HepG2 (cell line): ENCODE results near the gene MYO18B. TPM values are rescaled to one million over a fixed set of nuclear protein-coding genes. Genes with fewer than 3 reads are reported as not detected.

ENCODE experiments used
- ATAC-seq: fragments of 200-7000 bp; cut with Tn5 transposase; 3 replicates; pipeline ENCODE4 v1.9.1; 2020; ENCODE audit warnings: mild to moderate bottlenecking, moderate library complexity
- BruUV-seq: library from RNA; stranded (reverse); fragments of 400-500 nt; replicated peaks from 2 replicates; lab custom pipeline; 2021; lab: Mats Ljungman, UMichigan
- CTCF ChIA-PET: fragments of 300-600 bp; formaldehyde crosslinking; extraction: SDS; loops from one replicate; lab custom pipeline; 2021; ENCODE audit warnings: low total read pairs, inconsistent platforms, low intra/inter-chr PET ratio; lab: Yijun Ruan, JAX
- POLR2A ChIA-PET: fragments of 350-600 bp; sonication (Branson Sonifier 250); formaldehyde crosslinking; loops from one replicate; lab custom pipeline; 2020; ENCODE audit warnings: antibody characterized with exemption, inconsistent platforms; lab: Yijun Ruan, JAX
- DNase-seq: peaks from one replicate; pipeline ENCODE4 v3.0.0-alpha.2; 2015; ENCODE audit warnings: low spot score
- FAIRE-seq: peaks from 3 replicates; lab custom pipeline; 2011; peaks lifted over from hg19 to GRCh38; lab: Jason Lieb, UNC
- H2AFZ ChIP-seq: one replicate; pipeline ENCODE4 v1.6.1; 2011; ENCODE audit warnings: low read length, inconsistent platforms
- H3K27ac ChIP-seq: fragments of 300-600 bp; 3 replicates; pipeline ENCODE4 v1.8.0; 2011; ENCODE audit warnings: mixed run types, mild to moderate bottlenecking, mixed read lengths, low read length, inconsistent platforms; ENCODE audit not compliant: insufficient read depth; ENCODE audit errors: extremely low read length
- H3K27me3 ChIP-seq, 2 experiments: fragments of 200-600 bp in 1 of 2; 2 replicates in 1 of 2; 3 replicates in 1 of 2; pipeline versions ENCODE4 v1.6.0 to v1.8.0; 2011; ENCODE audit warnings: low read length in 2 of 2, mild to moderate bottlenecking in 2 of 2, moderate library complexity in 2 of 2, inconsistent platforms in 1 of 2; ENCODE audit not compliant: insufficient read depth in 2 of 2, control insufficient read depth in 1 of 2
- H3K36me3 ChIP-seq, 2 experiments: fragments of 200-600 bp in 1 of 2; replicated peaks in 1 of 2; 2 replicates in 1 of 2; 3 replicates in 1 of 2; pipeline versions ENCODE4 v1.5.1 to v1.8.0; 2011; ENCODE audit warnings: low read length in 2 of 2, inconsistent platforms in 1 of 2; ENCODE audit not compliant: insufficient read depth in 2 of 2, control insufficient read depth in 1 of 2
- H3K4me1 ChIP-seq: 2 replicates; pipeline ENCODE4 v1.5.1; 2012; ENCODE audit warnings: low read length, inconsistent platforms; ENCODE audit not compliant: insufficient read depth
- H3K4me2 ChIP-seq: 2 replicates; pipeline ENCODE4 v1.6.0; 2011; ENCODE audit warnings: low read depth, low read length, inconsistent platforms
- H3K4me3 ChIP-seq, 3 experiments: fragments of 200-600 bp in 1 of 3; sonication (generic), shearing (Covaris generic) in 1 of 3; replicated peaks in 1 of 3; 2 replicates each; pipeline ENCODE4 v1.5.1; 2011 to 2016; ENCODE audit warnings: low read length in 3 of 3, inconsistent platforms in 2 of 3, low read depth in 2 of 3, mild to moderate bottlenecking in 2 of 3, control low read depth in 1 of 3, mixed read lengths in 1 of 3; ENCODE audit not compliant: insufficient read depth in 1 of 3
- H3K79me2 ChIP-seq: one replicate; pipeline ENCODE4 v1.6.1; 2011; ENCODE audit warnings: low read length, inconsistent platforms; ENCODE audit not compliant: insufficient read depth
- H3K9ac ChIP-seq: 2 replicates; pipeline ENCODE4 v1.6.0; 2011; ENCODE audit warnings: mild to moderate bottlenecking, low read depth, low read length, inconsistent platforms; ENCODE audit not compliant: insufficient read depth
- H3K9me3 ChIP-seq: 2 replicates; pipeline ENCODE4 v1.5.1; 2012; ENCODE audit warnings: mild to moderate bottlenecking, low read length
- H4K20me1 ChIP-seq: 2 replicates; pipeline ENCODE4 v1.6.0; 2011; ENCODE audit warnings: inconsistent platforms, mild to moderate bottlenecking, low read length, moderate library complexity; ENCODE audit not compliant: insufficient read depth
- GATA4 ChIP-seq: sonication (generic); IDR thresholded peaks from 2 replicates; pipeline ENCODE4 v1.6.1; 2016; ENCODE audit warnings: antibody characterized with exemption, low read depth, borderline replicate concordance
- HNRNPUL1 ChIP-seq: fragments of 200-400 bp; formaldehyde crosslinking; IDR thresholded peaks from 2 replicates; pipeline ENCODE4 v1.6.1; 2017; ENCODE audit warnings: low read depth, mild to moderate bottlenecking, low read length, moderate library complexity
- JARID2 ChIP-seq: sonication (generic); formaldehyde crosslinking; IDR thresholded peaks from 2 replicates; pipeline ENCODE4 v1.8.1; 2023; ENCODE audit warnings: missing genetic modification reagents, inconsistent platforms; ENCODE audit not compliant: insufficient replicate concordance
- KLF13 ChIP-seq: sonication (generic); formaldehyde crosslinking; IDR thresholded peaks from 2 replicates; pipeline ENCODE4 v1.4.0; 2020; ENCODE audit warnings: mild to moderate bottlenecking, missing genetic modification reagents
- ZFP82 ChIP-seq: sonication (generic); formaldehyde crosslinking; IDR thresholded peaks from 2 replicates; pipeline ENCODE4 v1.5.1; 2020; ENCODE audit warnings: mild to moderate bottlenecking, missing genetic modification reagents, borderline replicate concordance
- ZNF121 ChIP-seq: sonication (generic); formaldehyde crosslinking; IDR thresholded peaks from 2 replicates; pipeline ENCODE4 v1.5.0; 2020; ENCODE audit warnings: mild to moderate bottlenecking, missing genetic modification reagents
- ZNF30 ChIP-seq: sonication (generic); formaldehyde crosslinking; IDR thresholded peaks from 2 replicates; pipeline ENCODE4 v1.5.0; 2020; ENCODE audit warnings: mild to moderate bottlenecking, missing genetic modification reagents
- ZNF501 ChIP-seq: sonication (generic); formaldehyde crosslinking; IDR thresholded peaks from 2 replicates; pipeline ENCODE4 v1.5.1; 2020; ENCODE audit warnings: mild to moderate bottlenecking, moderate library complexity, missing genetic modification reagents
- ZNF530 ChIP-seq: sonication (generic); formaldehyde crosslinking; IDR thresholded peaks from 2 replicates; pipeline ENCODE4 v1.5.0; 2020; ENCODE audit warnings: low read depth, mild to moderate bottlenecking, missing genetic modification reagents
- ZSCAN31 ChIP-seq: sonication (generic); formaldehyde crosslinking; IDR thresholded peaks from 2 replicates; pipeline ENCODE4 v1.5.0; 2020; ENCODE audit warnings: low read depth, mild to moderate bottlenecking, missing genetic modification reagents
- ZZZ3 ChIP-seq: sonication (generic); formaldehyde crosslinking; IDR thresholded peaks from 2 replicates; pipeline ENCODE4 v1.4.0; 2020; ENCODE audit warnings: missing genetic modification reagents, mild to moderate bottlenecking, borderline replicate concordance
- WGBS: methylation state at CpG from one replicate; pipeline ENCODE4 v1.1.6; 2017; ENCODE audit warnings: low lambda C conversion rate; 5-methylcytosine and 5-hydroxymethylcytosine counted together
- in situ Hi-C: cut with HindIII; loops from 2 replicates; pipeline ENCODE4 v1.10.0; 2017; ENCODE audit warnings: low pct_unique_long_range_greater_than_20kb; ENCODE audit not compliant: extremely low pct_ligation_motif_present
- intact Hi-C: fragments of 100-400 bp; cut with micrococcal nuclease; formaldehyde crosslinking; loops from one replicate; pipeline ENCODE4 v1.10.0; 2022; ENCODE audit not compliant: unreplicated experiment
- polyA plus RNA-seq, 8 experiments: library from polyadenylated mRNA; depleted of rRNA in 3 of 8; stranded (reverse) in 7 of 8; unstranded in 1 of 8; fragments of >200 nt; fragmentation: Illumina TruSeq in 4 of 8; extraction: Trizol in 4 of 8; gene quantifications; 2 replicates each; pipeline versions ENCODE4 v1.2.1 to v1.2.3, GENCODE V29; 2011 to 2016; ENCODE audit warnings: low read depth in 4 of 8, missing spikeins in 1 of 8, mixed read lengths in 1 of 8; ENCODE audit not compliant: insufficient read depth in 1 of 8
- total RNA-seq, 5 experiments: library from RNA; depleted of rRNA; stranded (reverse); fragments of >200 nt; fragmentation: Illumina TruSeq; extraction: Trizol; gene quantifications; 2 replicates each; pipeline ENCODE4 v1.2.3, GENCODE V29; 2016; ENCODE audit warnings: low read depth in 1 of 5
- TF ChIP-seq, protein P1 (sequence below): sonication (generic); formaldehyde crosslinking; IDR thresholded peaks from 2 replicates; pipeline ENCODE4 v1.4.0; 2020; ENCODE audit warnings: missing genetic modification reagents, borderline replicate concordance

The MYO18B gene
- total and polyA plus RNA-seq, 2 of the 13 experiments (the other 11 are each of a cell fraction or from before 2014, with no cell fraction given): 0.01 TPM; not detected in 1

- H2AFZ ChIP-seq: no peak overlapping the region
- no peaks in the 10 kb centered on the region for H3K9me3 ChIP-seq
- in situ Hi-C loops: no loop called here
- POLR2A ChIA-PET: no interaction called here
- CTCF ChIA-PET: no interaction called here
- TF ChIP-seq JARID2 (CRISPR knock-in tag): no peak
- TF ChIP-seq ZFP82 (CRISPR knock-in tag): no peak
- TF ChIP-seq, protein P1, sequence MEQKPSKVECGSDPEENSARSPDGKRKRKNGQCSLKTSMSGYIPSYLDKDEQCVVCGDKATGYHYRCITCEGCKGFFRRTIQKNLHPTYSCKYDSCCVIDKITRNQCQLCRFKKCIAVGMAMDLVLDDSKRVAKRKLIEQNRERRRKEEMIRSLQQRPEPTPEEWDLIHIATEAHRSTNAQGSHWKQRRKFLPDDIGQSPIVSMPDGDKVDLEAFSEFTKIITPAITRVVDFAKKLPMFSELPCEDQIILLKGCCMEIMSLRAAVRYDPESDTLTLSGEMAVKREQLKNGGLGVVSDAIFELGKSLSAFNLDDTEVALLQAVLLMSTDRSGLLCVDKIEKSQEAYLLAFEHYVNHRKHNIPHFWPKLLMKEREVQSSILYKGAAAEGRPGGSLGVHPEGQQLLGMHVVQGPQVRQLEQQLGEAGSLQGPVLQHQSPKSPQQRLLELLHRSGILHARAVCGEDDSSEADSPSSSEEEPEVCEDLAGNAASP (CRISPR knock-in tag): no peak
- no peak for TF ChIP-seq ZSCAN31 (CRISPR knock-in tag)
- TF ChIP-seq ZNF121: no peak
- no peak for TF ChIP-seq KLF13 (CRISPR knock-in tag)
- no peak for TF ChIP-seq ZZZ3
- no peak for TF ChIP-seq HNRNPUL1
- no peak for TF ChIP-seq ZNF530
- no peak for TF ChIP-seq ZNF30 (CRISPR knock-in tag)
- TF ChIP-seq GATA4: no peak
- TF ChIP-seq ZNF501 (CRISPR knock-in tag): no peak
- H3K27me3 ChIP-seq: peaks cover 0 to under 1% of the 10 kb centered on the region in 2 experiments; a peak in 1 of 5 replicates
- no peak overlapping the region for H3K9ac ChIP-seq
- DNase-seq (no peak), FAIRE-seq (no peak), ATAC-seq (no peak)
- no peak overlapping the region for H3K4me2 ChIP-seq
- no peak overlapping the region for H3K4me3 ChIP-seq
- H3K79me2 ChIP-seq: no peaks in the 10 kb centered on the region
- intact Hi-C loops: loop anchor here (10.0 kb wide), 1 partner anchor 251 kb away; no protein-coding TSS in a partner anchor
- 2% methylated on average over 5 of the region's 5 CpGs for WGBS
- no TSS peak for BruUV-seq
- no peaks in the 10 kb centered on the region for H4K20me1 ChIP-seq
- H3K27ac ChIP-seq: no peak overlapping the region
- no peaks in the 10 kb centered on the region for H3K36me3 ChIP-seq
- peaks cover 6% of the 10 kb centered on the region for H3K4me1 ChIP-seq
Observed at GRCh38 chr22:25883482-25884033, 141.6 kb downstream of the MYO18B start.
